HepG2 (cell line): ENCODE measurements around the gene MUL1. TPM values are rescaled to one million over a fixed set of nuclear protein-coding genes. Genes with fewer than 3 reads are reported as not detected.

Experiments
- ATAC-seq: fragments of 200-7000 bp; cut with Tn5 transposase; 3 replicates; pipeline ENCODE4 v1.9.1; 2020; ENCODE audit warnings: mild to moderate bottlenecking, moderate library complexity
- BruUV-seq: library from RNA; stranded (reverse); fragments of 400-500 nt; replicated peaks from 2 replicates; lab custom pipeline; 2021; lab: Mats Ljungman, UMichigan
- CTCF ChIA-PET: fragments of 300-600 bp; formaldehyde crosslinking; extraction: SDS; loops from one replicate; lab custom pipeline; 2021; ENCODE audit warnings: low total read pairs, inconsistent platforms, low intra/inter-chr PET ratio; lab: Yijun Ruan, JAX
- POLR2A ChIA-PET: fragments of 350-600 bp; sonication (Branson Sonifier 250); formaldehyde crosslinking; loops from one replicate; lab custom pipeline; 2020; ENCODE audit warnings: antibody characterized with exemption, inconsistent platforms; lab: Yijun Ruan, JAX
- DNase-seq: peaks from one replicate; pipeline ENCODE4 v3.0.0-alpha.2; 2015; ENCODE audit warnings: low spot score
- FAIRE-seq: peaks from 3 replicates; lab custom pipeline; 2011; peaks lifted over from hg19 to GRCh38; lab: Jason Lieb, UNC
- H2AFZ ChIP-seq: one replicate; pipeline ENCODE4 v1.6.1; 2011; ENCODE audit warnings: low read length, inconsistent platforms
- H3K27ac ChIP-seq: fragments of 300-600 bp; 3 replicates; pipeline ENCODE4 v1.8.0; 2011; ENCODE audit warnings: mixed run types, mild to moderate bottlenecking, mixed read lengths, low read length, inconsistent platforms; ENCODE audit not compliant: insufficient read depth; ENCODE audit errors: extremely low read length
- H3K27me3 ChIP-seq, 2 experiments: fragments of 200-600 bp in 1 of 2; 2 replicates in 1 of 2; 3 replicates in 1 of 2; pipeline versions ENCODE4 v1.6.0 to v1.8.0; 2011; ENCODE audit warnings: low read length in 2 of 2, mild to moderate bottlenecking in 2 of 2, moderate library complexity in 2 of 2, inconsistent platforms in 1 of 2; ENCODE audit not compliant: insufficient read depth in 2 of 2, control insufficient read depth in 1 of 2
- H3K36me3 ChIP-seq, 2 experiments: fragments of 200-600 bp in 1 of 2; replicated peaks in 1 of 2; 2 replicates in 1 of 2; 3 replicates in 1 of 2; pipeline versions ENCODE4 v1.5.1 to v1.8.0; 2011; ENCODE audit warnings: low read length in 2 of 2, inconsistent platforms in 1 of 2; ENCODE audit not compliant: insufficient read depth in 2 of 2, control insufficient read depth in 1 of 2
- H3K4me1 ChIP-seq: 2 replicates; pipeline ENCODE4 v1.5.1; 2012; ENCODE audit warnings: low read length, inconsistent platforms; ENCODE audit not compliant: insufficient read depth
- H3K4me2 ChIP-seq: 2 replicates; pipeline ENCODE4 v1.6.0; 2011; ENCODE audit warnings: low read depth, low read length, inconsistent platforms
- H3K4me3 ChIP-seq, 3 experiments: fragments of 200-600 bp in 1 of 3; sonication (generic), shearing (Covaris generic) in 1 of 3; replicated peaks in 1 of 3; 2 replicates each; pipeline ENCODE4 v1.5.1; 2011 to 2016; ENCODE audit warnings: low read length in 3 of 3, inconsistent platforms in 2 of 3, low read depth in 2 of 3, mild to moderate bottlenecking in 2 of 3, control low read depth in 1 of 3, mixed read lengths in 1 of 3; ENCODE audit not compliant: insufficient read depth in 1 of 3
- H3K79me2 ChIP-seq: one replicate; pipeline ENCODE4 v1.6.1; 2011; ENCODE audit warnings: low read length, inconsistent platforms; ENCODE audit not compliant: insufficient read depth
- H3K9ac ChIP-seq: 2 replicates; pipeline ENCODE4 v1.6.0; 2011; ENCODE audit warnings: mild to moderate bottlenecking, low read depth, low read length, inconsistent platforms; ENCODE audit not compliant: insufficient read depth
- H3K9me3 ChIP-seq: 2 replicates; pipeline ENCODE4 v1.5.1; 2012; ENCODE audit warnings: mild to moderate bottlenecking, low read length
- H4K20me1 ChIP-seq: 2 replicates; pipeline ENCODE4 v1.6.0; 2011; ENCODE audit warnings: inconsistent platforms, mild to moderate bottlenecking, low read length, moderate library complexity; ENCODE audit not compliant: insufficient read depth
- ARID2 ChIP-seq: sonication (generic); formaldehyde crosslinking; IDR thresholded peaks from 2 replicates; pipeline ENCODE4 v1.8.1; 2022; ENCODE audit warnings: mild to moderate bottlenecking, missing genetic modification reagents, borderline replicate concordance
- ETV5 ChIP-seq: IDR thresholded peaks from 2 replicates; pipeline ENCODE4 v1.6.1; 2018; ENCODE audit warnings: missing biosample characterization, missing genetic modification reagents, inconsistent platforms, borderline replicate concordance
- GATA4 ChIP-seq: sonication (generic); IDR thresholded peaks from 2 replicates; pipeline ENCODE4 v1.6.1; 2016; ENCODE audit warnings: antibody characterized with exemption, low read depth, borderline replicate concordance
- HIVEP1 ChIP-seq: sonication (generic); formaldehyde crosslinking; IDR thresholded peaks from 2 replicates; pipeline ENCODE4 v1.4.0; 2020; ENCODE audit warnings: mild to moderate bottlenecking, missing genetic modification reagents
- MED13 ChIP-seq: sonication (generic); formaldehyde crosslinking; IDR thresholded peaks from 2 replicates; pipeline ENCODE4 v1.5.0; 2020; ENCODE audit warnings: missing genetic modification reagents
- PRMT3 ChIP-seq: sonication (generic); formaldehyde crosslinking; IDR thresholded peaks from 2 replicates; pipeline ENCODE4 v1.8.1; 2022; ENCODE audit warnings: low read depth, mild to moderate bottlenecking, moderate library complexity, missing genetic modification reagents, borderline replicate concordance
- REL ChIP-seq: sonication (generic); formaldehyde crosslinking; conservative IDR thresholded peaks from 2 replicates; pipeline ENCODE4 v1.8.0; 2022; ENCODE audit warnings: mild to moderate bottlenecking, missing genetic modification reagents, moderate library complexity
- TAF1 ChIP-seq: sonication (generic); formaldehyde crosslinking; IDR thresholded peaks from 2 replicates; pipeline ENCODE4 v1.4.0; 2020; ENCODE audit warnings: missing genetic modification reagents
- TEAD2 ChIP-seq: sonication (generic); formaldehyde crosslinking; IDR thresholded peaks from 2 replicates; pipeline ENCODE4 v1.9.0; 2021; ENCODE audit warnings: missing genetic modification reagents
- TOE1 ChIP-seq: sonication (generic); formaldehyde crosslinking; IDR thresholded peaks from 2 replicates; pipeline ENCODE4 v1.4.0; 2020; ENCODE audit warnings: mild to moderate bottlenecking, missing genetic modification reagents
- TP53 ChIP-seq: sonication (generic); formaldehyde crosslinking; conservative IDR thresholded peaks from 2 replicates; pipeline ENCODE4 v1.4.0; 2020; ENCODE audit warnings: missing genetic modification reagents
- ZKSCAN5 ChIP-seq: sonication (generic); formaldehyde crosslinking; IDR thresholded peaks from 2 replicates; pipeline ENCODE4 v1.5.1; 2020; ENCODE audit warnings: mild to moderate bottlenecking, missing genetic modification reagents
- WGBS: methylation state at CpG from one replicate; pipeline ENCODE4 v1.1.6; 2017; ENCODE audit warnings: low lambda C conversion rate; 5-methylcytosine and 5-hydroxymethylcytosine counted together
- in situ Hi-C: cut with HindIII; loops from 2 replicates; pipeline ENCODE4 v1.10.0; 2017; ENCODE audit warnings: low pct_unique_long_range_greater_than_20kb; ENCODE audit not compliant: extremely low pct_ligation_motif_present
- intact Hi-C: fragments of 100-400 bp; cut with micrococcal nuclease; formaldehyde crosslinking; loops from one replicate; pipeline ENCODE4 v1.10.0; 2022; ENCODE audit not compliant: unreplicated experiment
- polyA plus RNA-seq, 8 experiments: library from polyadenylated mRNA; depleted of rRNA in 3 of 8; stranded (reverse) in 7 of 8; unstranded in 1 of 8; fragments of >200 nt; fragmentation: Illumina TruSeq in 4 of 8; extraction: Trizol in 4 of 8; gene quantifications; 2 replicates each; pipeline versions ENCODE4 v1.2.1 to v1.2.3, GENCODE V29; 2011 to 2016; ENCODE audit warnings: low read depth in 4 of 8, missing spikeins in 1 of 8, mixed read lengths in 1 of 8; ENCODE audit not compliant: insufficient read depth in 1 of 8
- total RNA-seq, 5 experiments: library from RNA; depleted of rRNA; stranded (reverse); fragments of >200 nt; fragmentation: Illumina TruSeq; extraction: Trizol; gene quantifications; 2 replicates each; pipeline ENCODE4 v1.2.3, GENCODE V29; 2016; ENCODE audit warnings: low read depth in 1 of 5
- TF ChIP-seq, protein P1 (sequence below): sonication (generic); formaldehyde crosslinking; IDR thresholded peaks from 2 replicates; pipeline ENCODE4 v1.4.0; 2020; ENCODE audit warnings: mild to moderate bottlenecking, missing genetic modification reagents, borderline replicate concordance
- TF ChIP-seq, protein P2 (sequence below): sonication (generic); formaldehyde crosslinking; IDR thresholded peaks from 2 replicates; pipeline ENCODE4 v1.9.0; 2022; ENCODE audit warnings: low read depth, missing genetic modification reagents

The MUL1 gene
- total and polyA plus RNA-seq, 2 of the 13 experiments (the other 11 are each of a cell fraction or from before 2014, with no cell fraction given), result 21.5 to 26.5 TPM

- TF ChIP-seq HIVEP1 (no peak), TP53 (CRISPR knock-in tag) (no peak)
Measured at GRCh38 chr1:20484519-20485462, 23.2 kb downstream of the MUL1 start (continued).

GRCh38 chr1:20483833-20484518, 24.0 kb downstream of the MUL1 start:
- CTCF ChIA-PET, result interaction anchor here (1.4 to 2.1 kb wide), 2 partner anchors 13 to 15 kb away, joined by 3 to 11 read pairs; no protein-coding TSS in a partner anchor
- H3K27ac ChIP-seq, result peak overlapping the region; percentile 92
- BruUV-seq, result no TSS peak
- no peaks in the 10 kb centered on the region for H3K9me3 ChIP-seq
- H3K27me3 ChIP-seq, result no peaks in the 10 kb centered on the region; a peak in 1 of 5 replicates
- H3K4me1 ChIP-seq, result peaks cover 57% of the 10 kb centered on the region
- H3K4me2 ChIP-seq, result peak overlapping the region; percentile 81
- peaks cover 51% of the 10 kb centered on the region for H3K79me2 ChIP-seq
- WGBS, result under 1% methylated on average over 25 of the region's 58 CpGs
- no peak for FAIRE-seq
- no peak overlapping the region for H2AFZ ChIP-seq
- intact Hi-C loops, result loop anchor here (5.0 kb wide), 1 partner anchor 42 kb away; no protein-coding TSS in a partner anchor
- H3K4me3 ChIP-seq, result peak overlapping the region; percentile 90 to 95 (median 92)
- peak overlapping the region; percentile 99 for H3K9ac ChIP-seq
- no peaks in the 10 kb centered on the region for H3K36me3 ChIP-seq
- peak; percentile 1; the same call in 1 of the 3 replicates for ATAC-seq
- POLR2A ChIA-PET, result interaction anchor here (1.0 to 4.3 kb wide), 6 partner anchors 8 to 45 kb away, joined by 3 to 60 read pairs (median 4); no protein-coding TSS in a partner anchor
- no peaks in the 10 kb centered on the region; the same call in 1 of the 2 replicates for H4K20me1 ChIP-seq
- in situ Hi-C loops, result no loop called here
- DNase-seq, result no peak
- TF ChIP-seq PRMT3 (CRISPR knock-in tag) (no peak), MED13 (CRISPR knock-in tag) (no peak), REL (no peak), ZKSCAN5 (CRISPR knock-in tag) (no peak), GATA4 (no peak), TOE1 (CRISPR knock-in tag) (no peak), ARID2 (no peak), TAF1 (CRISPR knock-in tag) (peak; percentile 76), ETV5 (CRISPR knock-in tag) (peak; percentile 11; the same call in 1 of the 2 replicates), TEAD2 (no peak)
- TF ChIP-seq, protein P1, sequence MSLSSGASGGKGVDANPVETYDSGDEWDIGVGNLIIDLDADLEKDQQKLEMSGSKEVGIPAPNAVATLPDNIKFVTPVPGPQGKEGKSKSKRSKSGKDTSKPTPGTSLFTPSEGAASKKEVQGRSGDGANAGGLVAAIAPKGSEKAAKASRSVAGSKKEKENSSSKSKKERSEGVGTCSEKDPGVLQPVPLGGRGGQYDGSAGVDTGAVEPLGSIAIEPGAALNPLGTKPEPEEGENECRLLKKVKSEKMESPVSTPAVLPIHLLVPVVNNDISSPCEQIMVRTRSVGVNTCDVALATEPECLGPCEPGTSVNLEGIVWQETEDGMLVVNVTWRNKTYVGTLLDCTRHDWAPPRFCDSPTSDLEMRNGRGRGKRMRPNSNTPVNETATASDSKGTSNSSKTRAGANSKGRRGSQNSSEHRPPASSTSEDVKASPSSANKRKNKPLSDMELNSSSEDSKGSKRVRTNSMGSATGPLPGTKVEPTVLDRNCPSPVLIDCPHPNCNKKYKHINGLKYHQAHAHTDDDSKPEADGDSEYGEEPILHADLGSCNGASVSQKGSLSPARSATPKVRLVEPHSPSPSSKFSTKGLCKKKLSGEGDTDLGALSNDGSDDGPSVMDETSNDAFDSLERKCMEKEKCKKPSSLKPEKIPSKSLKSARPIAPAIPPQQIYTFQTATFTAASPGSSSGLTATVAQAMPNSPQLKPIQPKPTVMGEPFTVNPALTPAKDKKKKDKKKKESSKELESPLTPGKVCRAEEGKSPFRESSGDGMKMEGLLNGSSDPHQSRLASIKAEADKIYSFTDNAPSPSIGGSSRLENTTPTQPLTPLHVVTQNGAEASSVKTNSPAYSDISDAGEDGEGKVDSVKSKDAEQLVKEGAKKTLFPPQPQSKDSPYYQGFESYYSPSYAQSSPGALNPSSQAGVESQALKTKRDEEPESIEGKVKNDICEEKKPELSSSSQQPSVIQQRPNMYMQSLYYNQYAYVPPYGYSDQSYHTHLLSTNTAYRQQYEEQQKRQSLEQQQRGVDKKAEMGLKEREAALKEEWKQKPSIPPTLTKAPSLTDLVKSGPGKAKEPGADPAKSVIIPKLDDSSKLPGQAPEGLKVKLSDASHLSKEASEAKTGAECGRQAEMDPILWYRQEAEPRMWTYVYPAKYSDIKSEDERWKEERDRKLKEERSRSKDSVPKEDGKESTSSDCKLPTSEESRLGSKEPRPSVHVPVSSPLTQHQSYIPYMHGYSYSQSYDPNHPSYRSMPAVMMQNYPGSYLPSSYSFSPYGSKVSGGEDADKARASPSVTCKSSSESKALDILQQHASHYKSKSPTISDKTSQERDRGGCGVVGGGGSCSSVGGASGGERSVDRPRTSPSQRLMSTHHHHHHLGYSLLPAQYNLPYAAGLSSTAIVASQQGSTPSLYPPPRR (CRISPR knock-in tag), result peak; percentile 34; the same call in 1 of the 2 replicates
- TF ChIP-seq, protein P2, sequence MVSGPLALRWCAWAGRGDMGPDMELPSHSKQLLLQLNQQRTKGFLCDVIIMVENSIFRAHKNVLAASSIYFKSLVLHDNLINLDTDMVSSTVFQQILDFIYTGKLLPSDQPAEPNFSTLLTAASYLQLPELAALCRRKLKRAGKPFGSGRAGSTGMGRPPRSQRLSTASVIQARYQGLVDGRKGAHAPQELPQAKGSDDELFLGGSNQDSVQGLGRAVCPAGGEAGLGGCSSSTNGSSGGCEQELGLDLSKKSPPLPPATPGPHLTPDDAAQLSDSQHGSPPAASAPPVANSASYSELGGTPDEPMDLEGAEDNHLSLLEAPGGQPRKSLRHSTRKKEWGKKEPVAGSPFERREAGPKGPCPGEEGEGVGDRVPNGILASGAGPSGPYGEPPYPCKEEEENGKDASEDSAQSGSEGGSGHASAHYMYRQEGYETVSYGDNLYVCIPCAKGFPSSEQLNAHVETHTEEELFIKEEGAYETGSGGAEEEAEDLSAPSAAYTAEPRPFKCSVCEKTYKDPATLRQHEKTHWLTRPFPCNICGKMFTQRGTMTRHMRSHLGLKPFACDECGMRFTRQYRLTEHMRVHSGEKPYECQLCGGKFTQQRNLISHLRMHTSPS (CRISPR knock-in tag), result no peak
